Measurements from ENCODE around the gene CCSER1.

The CCSER1 gene

GRCh38 chr4:91114386-91114785 is 987.2 kb downstream of the CCSER1 start:
- DNase-seq (ENCODE audit: low read depth, low spot score), result no peak
- H3K4me3 ChIP-seq (ENCODE audit: low read depth, low read length), result no peak overlapping the region
- in situ Hi-C loops (cut with HindIII; ENCODE audit: low sequenced_read_pairs), result no loop called here
- TF ChIP-seq CTCF (IDR thresholded peaks at IDR 0.05; ENCODE audit: low read depth, low read length), result no peak

- H3K4me3 ChIP-seq (ENCODE audit: low read depth, low read length), result no peak overlapping the region
- peak; percentile 18 for DNase-seq (ENCODE audit: low read depth, low spot score)
- in situ Hi-C loops (cut with HindIII; ENCODE audit: low sequenced_read_pairs), result no loop called here
- TF ChIP-seq CTCF (IDR thresholded peaks at IDR 0.05; ENCODE audit: low read depth, low read length), result peak; percentile 40
Observed at GRCh38 chr4:91116861-91117260, 989.7 kb downstream of the CCSER1 start.

- TF ChIP-seq CTCF (IDR thresholded peaks at IDR 0.05; ENCODE audit: low read depth, low read length), result no peak
- DNase-seq (ENCODE audit: low read depth, low spot score), result no peak
- no peak overlapping the region for H3K4me3 ChIP-seq (ENCODE audit: low read depth, low read length)
- in situ Hi-C loops (cut with HindIII; ENCODE audit: low sequenced_read_pairs), result no loop called here
Observed at GRCh38 chr4:91118597-91118996, 991.4 kb downstream of the CCSER1 start.

GRCh38 chr4:91123742-91124141 is 996.5 kb downstream of the CCSER1 start:
- no peak for DNase-seq (ENCODE audit: low read depth, low spot score)
- TF ChIP-seq CTCF (IDR thresholded peaks at IDR 0.05; ENCODE audit: low read depth, low read length), result no peak
- in situ Hi-C loops (cut with HindIII; ENCODE audit: low sequenced_read_pairs), result no loop called here
- H3K4me3 ChIP-seq (ENCODE audit: low read depth, low read length), result no peak overlapping the region

- no peak for DNase-seq (ENCODE audit: low read depth, low spot score)
- no peak for TF ChIP-seq CTCF (IDR thresholded peaks at IDR 0.05; ENCODE audit: low read depth, low read length)
- H3K4me3 ChIP-seq (ENCODE audit: low read depth, low read length), result no peak overlapping the region
- in situ Hi-C loops (cut with HindIII; ENCODE audit: low sequenced_read_pairs), result no loop called here
Observed at GRCh38 chr4:91127192-91127591, 1000.0 kb downstream of the CCSER1 start.

GRCh38 chr4:91127831-91128230 is 1000.6 kb downstream of the CCSER1 start:
- in situ Hi-C loops (cut with HindIII; ENCODE audit: low sequenced_read_pairs), result no loop called here
- no peak for DNase-seq (ENCODE audit: low read depth, low spot score)
- no peak for TF ChIP-seq CTCF (IDR thresholded peaks at IDR 0.05; ENCODE audit: low read depth, low read length)
- no peak overlapping the region for H3K4me3 ChIP-seq (ENCODE audit: low read depth, low read length)

- TF ChIP-seq CTCF (IDR thresholded peaks at IDR 0.05; ENCODE audit: low read depth, low read length), result no peak
- DNase-seq (ENCODE audit: low read depth, low spot score), result no peak
- in situ Hi-C loops (cut with HindIII; ENCODE audit: low sequenced_read_pairs), result no loop called here
Observed at GRCh38 chr4:91128519-91128918, 1001.3 kb downstream of the CCSER1 start.

More at GRCh38 chr4:91128519-91128918, 1001.3 kb downstream of the CCSER1 start:
- H3K4me3 ChIP-seq (ENCODE audit: low read depth, low read length), result no peak overlapping the region

Data from astrocyte of the spinal cord (primary cell).